SK-N-SH (cell line): ENCODE results near the gene GUCY1A2.

Experiments
- EP300 ChIP-seq, 2 experiments: IDR thresholded peaks; 2 replicates each; pipeline versions ENCODE4 v1.4.0 to v1.6.1; 2012; ENCODE audit warnings: borderline replicate concordance in 1 of 2, low read depth in 1 of 2, low read length in 1 of 2
- EZH2phosphoT487 ChIP-seq: fragments of 200-600 bp; sonication (generic); IDR thresholded peaks from 2 replicates; pipeline ENCODE4 v1.6.1; 2017; ENCODE audit warnings: low read depth, mixed run types, mild to moderate bottlenecking, antibody characterized with exemption, moderate library complexity, borderline replicate concordance
- GATA2 ChIP-seq: sonication (generic); formaldehyde crosslinking; IDR thresholded peaks from 2 replicates; pipeline ENCODE4 v1.5.0; 2020; ENCODE audit warnings: mild to moderate bottlenecking, missing genetic modification reagents
- MXI1 ChIP-seq: IDR thresholded peaks from 2 replicates; pipeline ENCODE4 v1.6.1; 2012; ENCODE audit warnings: mild to moderate bottlenecking, low read depth, low read length, improper control_type of control experiment
- POLR2AphosphoS5 ChIP-seq: IDR thresholded peaks from 2 replicates; pipeline ENCODE4 v1.6.1; 2012; ENCODE audit warnings: low read depth, low read length
- RAD21 ChIP-seq: IDR thresholded peaks from 2 replicates; pipeline ENCODE4 v1.6.1; 2012; ENCODE audit warnings: mild to moderate bottlenecking, low read length
- RXRA ChIP-seq: IDR thresholded peaks from 2 replicates; pipeline ENCODE4 v1.4.0; 2012; ENCODE audit warnings: low read depth, mild to moderate bottlenecking, borderline replicate concordance
- TCF12 ChIP-seq: IDR thresholded peaks from 2 replicates; pipeline ENCODE4 v1.4.0; 2012
- YY1 ChIP-seq: IDR thresholded peaks from 2 replicates; pipeline ENCODE4 v1.4.0; 2012; ENCODE audit warnings: low read depth, mild to moderate bottlenecking
- TF ChIP-seq, protein P1 (sequence below): fragments of 200-600 bp; sonication (generic); IDR thresholded peaks from 2 replicates; pipeline ENCODE4 v1.6.1; 2017; ENCODE audit warnings: antibody characterized with exemption, mild to moderate bottlenecking, moderate library complexity
- TF ChIP-seq, protein P2 (sequence below): IDR thresholded peaks from 2 replicates; pipeline ENCODE4 v1.4.0; 2012; ENCODE audit warnings: low read depth
- TF ChIP-seq, protein P3 (sequence below): IDR thresholded peaks from 2 replicates; pipeline ENCODE4; 2012
- TF ChIP-seq, protein P4 (sequence below): IDR thresholded peaks from 2 replicates; pipeline ENCODE4 v1.4.0; 2012; ENCODE audit warnings: low read depth, borderline replicate concordance
- TF ChIP-seq, protein P5 (sequence below): IDR thresholded peaks from 2 replicates; pipeline ENCODE4 v1.6.1; 2012; ENCODE audit warnings: mild to moderate bottlenecking, low read depth, low read length, moderate library complexity

DNA sequence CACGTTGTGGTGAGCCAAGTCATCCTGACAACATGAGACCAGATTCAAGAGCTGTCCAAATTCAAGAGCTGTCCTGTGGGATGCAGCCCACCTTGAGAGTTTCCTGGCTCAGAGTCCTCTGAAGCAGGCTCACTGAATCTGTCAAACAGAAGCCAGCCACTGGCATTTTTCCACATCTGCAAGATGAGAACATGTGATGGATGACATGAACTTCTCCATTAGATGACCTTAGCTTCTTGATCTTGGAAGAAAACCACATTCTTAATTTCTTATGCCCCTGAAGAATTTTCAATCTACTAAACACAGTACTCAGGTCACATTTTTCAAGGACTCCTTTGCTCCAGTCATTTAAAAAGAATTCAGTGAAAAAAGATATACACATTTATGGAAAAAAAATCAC is 291.0 kb downstream of the GUCY1A2 start:
- TF ChIP-seq, protein P1, sequence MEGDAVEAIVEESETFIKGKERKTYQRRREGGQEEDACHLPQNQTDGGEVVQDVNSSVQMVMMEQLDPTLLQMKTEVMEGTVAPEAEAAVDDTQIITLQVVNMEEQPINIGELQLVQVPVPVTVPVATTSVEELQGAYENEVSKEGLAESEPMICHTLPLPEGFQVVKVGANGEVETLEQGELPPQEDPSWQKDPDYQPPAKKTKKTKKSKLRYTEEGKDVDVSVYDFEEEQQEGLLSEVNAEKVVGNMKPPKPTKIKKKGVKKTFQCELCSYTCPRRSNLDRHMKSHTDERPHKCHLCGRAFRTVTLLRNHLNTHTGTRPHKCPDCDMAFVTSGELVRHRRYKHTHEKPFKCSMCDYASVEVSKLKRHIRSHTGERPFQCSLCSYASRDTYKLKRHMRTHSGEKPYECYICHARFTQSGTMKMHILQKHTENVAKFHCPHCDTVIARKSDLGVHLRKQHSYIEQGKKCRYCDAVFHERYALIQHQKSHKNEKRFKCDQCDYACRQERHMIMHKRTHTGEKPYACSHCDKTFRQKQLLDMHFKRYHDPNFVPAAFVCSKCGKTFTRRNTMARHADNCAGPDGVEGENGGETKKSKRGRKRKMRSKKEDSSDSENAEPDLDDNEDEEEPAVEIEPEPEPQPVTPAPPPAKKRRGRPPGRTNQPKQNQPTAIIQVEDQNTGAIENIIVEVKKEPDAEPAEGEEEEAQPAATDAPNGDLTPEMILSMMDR, result no peak
- no peak for TF ChIP-seq EP300 (IDR thresholded peaks at IDR 0.05; ENCODE audit: borderline replicate concordance in 1 of 2, low read depth in 1 of 2, low read length in 1 of 2)
- no peak for TF ChIP-seq EZH2phosphoT487
- no peak for TF ChIP-seq RAD21
- TF ChIP-seq, protein P2, sequence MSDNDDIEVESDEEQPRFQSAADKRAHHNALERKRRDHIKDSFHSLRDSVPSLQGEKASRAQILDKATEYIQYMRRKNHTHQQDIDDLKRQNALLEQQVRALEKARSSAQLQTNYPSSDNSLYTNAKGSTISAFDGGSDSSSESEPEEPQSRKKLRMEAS, result no peak
- no peak for TF ChIP-seq GATA2 (CRISPR knock-in tag)
- no peak for TF ChIP-seq MXI1
- TF ChIP-seq, protein P3, sequence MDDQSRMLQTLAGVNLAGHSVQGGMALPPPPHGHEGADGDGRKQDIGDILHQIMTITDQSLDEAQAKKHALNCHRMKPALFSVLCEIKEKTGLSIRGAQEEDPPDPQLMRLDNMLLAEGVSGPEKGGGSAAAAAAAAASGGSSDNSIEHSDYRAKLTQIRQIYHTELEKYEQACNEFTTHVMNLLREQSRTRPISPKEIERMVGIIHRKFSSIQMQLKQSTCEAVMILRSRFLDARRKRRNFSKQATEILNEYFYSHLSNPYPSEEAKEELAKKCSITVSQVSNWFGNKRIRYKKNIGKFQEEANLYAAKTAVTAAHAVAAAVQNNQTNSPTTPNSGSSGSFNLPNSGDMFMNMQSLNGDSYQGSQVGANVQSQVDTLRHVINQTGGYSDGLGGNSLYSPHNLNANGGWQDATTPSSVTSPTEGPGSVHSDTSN, result no peak
- TF ChIP-seq, protein P4, sequence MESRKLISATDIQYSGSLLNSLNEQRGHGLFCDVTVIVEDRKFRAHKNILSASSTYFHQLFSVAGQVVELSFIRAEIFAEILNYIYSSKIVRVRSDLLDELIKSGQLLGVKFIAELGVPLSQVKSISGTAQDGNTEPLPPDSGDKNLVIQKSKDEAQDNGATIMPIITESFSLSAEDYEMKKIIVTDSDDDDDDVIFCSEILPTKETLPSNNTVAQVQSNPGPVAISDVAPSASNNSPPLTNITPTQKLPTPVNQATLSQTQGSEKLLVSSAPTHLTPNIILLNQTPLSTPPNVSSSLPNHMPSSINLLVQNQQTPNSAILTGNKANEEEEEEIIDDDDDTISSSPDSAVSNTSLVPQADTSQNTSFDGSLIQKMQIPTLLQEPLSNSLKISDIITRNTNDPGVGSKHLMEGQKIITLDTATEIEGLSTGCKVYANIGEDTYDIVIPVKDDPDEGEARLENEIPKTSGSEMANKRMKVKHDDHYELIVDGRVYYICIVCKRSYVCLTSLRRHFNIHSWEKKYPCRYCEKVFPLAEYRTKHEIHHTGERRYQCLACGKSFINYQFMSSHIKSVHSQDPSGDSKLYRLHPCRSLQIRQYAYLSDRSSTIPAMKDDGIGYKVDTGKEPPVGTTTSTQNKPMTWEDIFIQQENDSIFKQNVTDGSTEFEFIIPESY, result no peak
- TF ChIP-seq YY1, result no peak
- no peak for TF ChIP-seq TCF12
- TF ChIP-seq POLR2AphosphoS5, result no peak
- TF ChIP-seq, protein P5, sequence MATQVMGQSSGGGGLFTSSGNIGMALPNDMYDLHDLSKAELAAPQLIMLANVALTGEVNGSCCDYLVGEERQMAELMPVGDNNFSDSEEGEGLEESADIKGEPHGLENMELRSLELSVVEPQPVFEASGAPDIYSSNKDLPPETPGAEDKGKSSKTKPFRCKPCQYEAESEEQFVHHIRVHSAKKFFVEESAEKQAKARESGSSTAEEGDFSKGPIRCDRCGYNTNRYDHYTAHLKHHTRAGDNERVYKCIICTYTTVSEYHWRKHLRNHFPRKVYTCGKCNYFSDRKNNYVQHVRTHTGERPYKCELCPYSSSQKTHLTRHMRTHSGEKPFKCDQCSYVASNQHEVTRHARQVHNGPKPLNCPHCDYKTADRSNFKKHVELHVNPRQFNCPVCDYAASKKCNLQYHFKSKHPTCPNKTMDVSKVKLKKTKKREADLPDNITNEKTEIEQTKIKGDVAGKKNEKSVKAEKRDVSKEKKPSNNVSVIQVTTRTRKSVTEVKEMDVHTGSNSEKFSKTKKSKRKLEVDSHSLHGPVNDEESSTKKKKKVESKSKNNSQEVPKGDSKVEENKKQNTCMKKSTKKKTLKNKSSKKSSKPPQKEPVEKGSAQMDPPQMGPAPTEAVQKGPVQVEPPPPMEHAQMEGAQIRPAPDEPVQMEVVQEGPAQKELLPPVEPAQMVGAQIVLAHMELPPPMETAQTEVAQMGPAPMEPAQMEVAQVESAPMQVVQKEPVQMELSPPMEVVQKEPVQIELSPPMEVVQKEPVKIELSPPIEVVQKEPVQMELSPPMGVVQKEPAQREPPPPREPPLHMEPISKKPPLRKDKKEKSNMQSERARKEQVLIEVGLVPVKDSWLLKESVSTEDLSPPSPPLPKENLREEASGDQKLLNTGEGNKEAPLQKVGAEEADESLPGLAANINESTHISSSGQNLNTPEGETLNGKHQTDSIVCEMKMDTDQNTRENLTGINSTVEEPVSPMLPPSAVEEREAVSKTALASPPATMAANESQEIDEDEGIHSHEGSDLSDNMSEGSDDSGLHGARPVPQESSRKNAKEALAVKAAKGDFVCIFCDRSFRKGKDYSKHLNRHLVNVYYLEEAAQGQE, result no peak
- TF ChIP-seq RXRA, result no peak
